Neural cell (in vitro differentiated cells): ENCODE measurements around the gene LRMDA. TPM values are rescaled to one million over a fixed set of nuclear protein-coding genes. Genes with fewer than 3 reads are reported as not detected.

Experiments
- H2AFZ ChIP-seq: fragments of 200-600, 300-800 bp; sonication (generic), shearing (Covaris generic); 2 replicates; pipeline ENCODE4 v1.6.0; 2014; ENCODE audit warnings: low read depth, mild to moderate bottlenecking, antibody characterized with exemption, low read length, moderate library complexity
- H3F3A ChIP-seq: fragments of 200-600 bp; shearing (Covaris generic); 2 replicates; pipeline ENCODE4 v1.6.1; 2016; ENCODE audit warnings: mild to moderate bottlenecking, moderate library complexity, mixed read lengths, antibody characterized with exemption, low read length; ENCODE audit not compliant: insufficient read depth, poor library complexity, severe bottlenecking
- H3K27ac ChIP-seq: fragments of 200-600, 300-800 bp; sonication (generic), shearing (Covaris generic); 2 replicates; pipeline ENCODE4 v1.5.1; 2014; ENCODE audit warnings: mild to moderate bottlenecking, low read length, moderate library complexity
- H3K27me3 ChIP-seq: fragments of 300-800, 200-600 bp; sonication (generic), shearing (Covaris generic); 2 replicates; pipeline ENCODE4 v1.6.0; 2014; ENCODE audit warnings: mild to moderate bottlenecking, low read depth, low read length, moderate library complexity; ENCODE audit not compliant: insufficient read depth
- H3K36me3 ChIP-seq: fragments of 300-800, 200-600 bp; sonication (generic), shearing (Covaris generic); 2 replicates; pipeline ENCODE4 v1.5.1; 2014; ENCODE audit warnings: mild to moderate bottlenecking, antibody characterized with exemption, low read length, moderate library complexity; ENCODE audit not compliant: insufficient read depth
- H3K4me2 ChIP-seq: fragments of 300-800, 200-600 bp; sonication (generic), shearing (Covaris generic); 2 replicates; pipeline ENCODE4 v1.6.0; 2014; ENCODE audit warnings: mild to moderate bottlenecking, low read length
- H3K4me3 ChIP-seq: fragments of 300-800, 200-600 bp; sonication (generic), shearing (Covaris generic); 2 replicates; pipeline ENCODE4 v1.5.1; 2014; ENCODE audit warnings: mild to moderate bottlenecking, low read length, moderate library complexity
- H3K79me2 ChIP-seq: fragments of 200-600 bp; shearing (Covaris generic); replicated peaks from 2 replicates; pipeline ENCODE4 v1.6.0; 2014; ENCODE audit warnings: mild to moderate bottlenecking, low read length, moderate library complexity; ENCODE audit not compliant: insufficient read depth
- H3K9ac ChIP-seq: fragments of 300-800, 200-600 bp; sonication (generic), shearing (Covaris generic); 2 replicates; pipeline ENCODE4 v1.6.1; 2016; ENCODE audit warnings: mild to moderate bottlenecking, low read length, mixed read lengths
- H3K9me2 ChIP-seq: fragments of 200-600 bp; shearing (Covaris generic); 2 replicates; pipeline ENCODE4 v1.6.1; 2016; ENCODE audit warnings: mild to moderate bottlenecking, low read length, mixed read lengths; ENCODE audit not compliant: insufficient read depth
- H3K9me3 ChIP-seq: fragments of 200-600, 300-800 bp; sonication (generic), shearing (Covaris generic); 2 replicates; pipeline ENCODE4 v1.6.1; 2016; ENCODE audit warnings: mild to moderate bottlenecking, mixed run types, low read length, moderate library complexity, mixed read lengths
- H4K20me1 ChIP-seq: fragments of 200-600 bp; shearing (Covaris generic); 2 replicates; pipeline ENCODE4 v1.6.1; 2016; ENCODE audit warnings: mild to moderate bottlenecking, mixed run types; ENCODE audit not compliant: insufficient read depth
- EP300 ChIP-seq: fragments of 450-650 bp; conservative IDR thresholded peaks from 2 replicates; pipeline ENCODE4 v1.6.1; 2014; ENCODE audit warnings: antibody characterized with exemption, mild to moderate bottlenecking, moderate library complexity; ENCODE audit not compliant: poor library complexity, severe bottlenecking
- EZH2 ChIP-seq: fragments of 200-600, 300-800 bp; shearing (Covaris generic), sonication (generic); IDR thresholded peaks from 2 replicates; pipeline ENCODE4 v1.6.1; 2014; ENCODE audit warnings: antibody characterized with exemption, low read length, borderline replicate concordance, mild to moderate bottlenecking; ENCODE audit not compliant: insufficient read depth, poor library complexity, severe bottlenecking
- MXI1 ChIP-seq: fragments of 450-650 bp; conservative IDR thresholded peaks from 2 replicates; pipeline ENCODE4 v1.6.1; 2014; ENCODE audit warnings: antibody characterized with exemption, mild to moderate bottlenecking; ENCODE audit not compliant: poor library complexity, severe bottlenecking
- POLR2AphosphoS5 ChIP-seq: IDR thresholded peaks from 2 replicates; pipeline ENCODE4 v1.6.1; 2012
- RAD21 ChIP-seq: fragments of 450-650 bp; conservative IDR thresholded peaks from 2 replicates; pipeline ENCODE4 v1.6.1; 2014; ENCODE audit warnings: antibody characterized with exemption, mild to moderate bottlenecking, moderate library complexity
- SMC3 ChIP-seq: fragments of 450-650 bp; conservative IDR thresholded peaks from 2 replicates; pipeline ENCODE4 v1.6.1; 2014; ENCODE audit warnings: antibody characterized with exemption, mild to moderate bottlenecking, moderate library complexity; ENCODE audit not compliant: poor library complexity
- TAF1 ChIP-seq: IDR thresholded peaks from 2 replicates; pipeline ENCODE4 v1.6.1; 2012; ENCODE audit warnings: low read depth
- polyA minus RNA-seq: library from RNA; depleted of rRNA, polyadenylated mRNA; stranded (reverse); fragments of >200 nt; gene quantifications from 2 replicates; pipeline ENCODE4 v1.2.3, GENCODE V29; 2014
- polyA plus RNA-seq: library from polyadenylated mRNA; depleted of rRNA; stranded (reverse); fragments of >200 nt; gene quantifications from 2 replicates; pipeline ENCODE4 v1.2.3, GENCODE V29; 2014
- TF ChIP-seq, protein P1 (sequence below): fragments of 450-650 bp; IDR thresholded peaks from 2 replicates; pipeline ENCODE4 v1.5.1; 2014; ENCODE audit warnings: antibody characterized with exemption, mild to moderate bottlenecking, moderate library complexity; ENCODE audit not compliant: poor library complexity, severe bottlenecking
- TF ChIP-seq, protein P2 (sequence below): IDR thresholded peaks from 2 replicates; pipeline ENCODE4 v1.6.1; 2012; ENCODE audit warnings: borderline replicate concordance

Gene LRMDA
- polyA plus RNA-seq, result 5.6 and 8.4 TPM in 2 replicates
- polyA minus RNA-seq, result 16.6 and 21.2 TPM in 2 replicates

DNA sequence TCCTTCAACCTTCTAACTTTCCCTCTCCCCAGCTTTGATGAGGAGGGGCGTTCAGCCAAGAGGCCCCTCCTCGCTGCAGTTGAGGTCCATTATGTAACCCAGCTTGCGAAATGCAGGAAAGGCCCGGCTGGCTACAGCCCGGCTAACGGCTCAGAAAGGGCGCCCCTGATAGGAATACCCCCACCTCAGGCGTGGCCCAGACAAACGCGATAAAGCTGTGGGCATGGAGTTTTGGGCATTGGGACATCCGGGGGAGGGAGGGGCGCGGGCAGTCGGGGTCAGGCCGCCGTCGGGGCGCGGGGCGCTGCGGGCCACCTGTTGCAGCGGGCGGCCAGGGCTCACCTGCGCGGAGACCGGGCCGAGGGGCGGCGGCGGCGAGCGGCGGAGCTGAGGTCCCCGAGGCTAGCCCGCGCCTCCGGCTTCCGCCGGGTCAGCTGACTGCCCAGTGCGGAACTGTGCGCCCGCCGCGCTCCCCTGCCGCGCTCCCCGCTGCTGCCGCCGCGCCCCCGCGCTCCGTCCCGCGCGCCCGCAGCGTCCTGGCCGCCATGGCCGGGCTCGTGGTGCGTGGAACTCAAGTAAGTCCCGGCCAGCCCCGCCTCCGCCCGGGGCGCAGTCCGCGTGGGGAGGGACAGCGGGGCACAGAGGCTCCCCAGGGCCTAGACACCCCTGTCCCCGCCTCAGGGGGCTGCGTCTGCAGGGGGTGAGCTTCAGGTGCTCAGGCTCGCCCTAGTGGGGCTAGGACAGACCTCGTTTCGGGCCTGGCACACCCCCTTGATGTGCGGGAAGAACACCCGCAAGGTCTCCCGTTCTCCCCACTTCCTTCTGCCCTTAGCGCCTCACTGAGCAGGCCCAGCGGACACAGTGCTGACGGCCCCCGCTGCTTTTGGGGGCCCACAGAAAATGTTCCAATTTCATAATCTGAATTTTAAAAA lies at the start of gene LRMDA:
TSS of gene LRMDA (plus strand) at position 445 of the 932 bp plus-strand sequence.
- Histone ChIP-seq H2AFZ (no peak within 1 kb of the TSS), H3F3A (no peaks in the 10 kb centered on the region), H3K4me3 (peak within 1 kb of the TSS; percentile 34), H3K27me3 (peaks cover 41% of the 10 kb centered on the region), H3K4me2 (no peak within 1 kb of the TSS), H3K36me3 (no peaks in the 10 kb centered on the region), H3K9me2 (no peaks in the 10 kb centered on the region), H3K9ac (no peak within 1 kb of the TSS), H3K27ac (no peak within 1 kb of the TSS), H3K9me3 (no peaks in the 10 kb centered on the region), H4K20me1 (no peaks in the 10 kb centered on the region), H3K79me2 (no peaks in the 10 kb centered on the region)
- no peak for TF ChIP-seq MXI1

DNA sequence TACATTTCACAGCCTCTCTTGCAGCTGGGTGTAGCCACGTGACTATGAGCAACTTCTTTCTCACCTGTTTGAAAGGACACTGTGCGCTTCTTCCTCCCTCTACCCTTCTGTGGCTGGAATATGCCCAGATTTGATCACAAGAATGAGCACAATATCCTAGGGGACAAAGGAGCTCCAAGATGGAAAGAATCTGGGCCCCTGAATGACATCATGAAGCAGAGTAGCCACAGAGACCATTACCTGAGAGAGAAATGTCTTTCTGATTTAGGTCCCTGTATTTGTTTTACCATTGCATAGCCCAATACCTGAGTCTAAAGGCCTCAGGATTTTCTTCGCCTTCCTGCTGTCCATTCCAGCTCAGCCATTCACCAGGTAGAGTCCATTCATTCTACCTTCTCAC lies 45.3 kb upstream of the LRMDA start:
- Histone ChIP-seq H3K79me2 (no peaks in the 10 kb centered on the region), H2AFZ (no peak overlapping the region), H3K27ac (no peak overlapping the region), H4K20me1 (no peaks in the 10 kb centered on the region), H3K9ac (no peak overlapping the region), H3K27me3 (no peaks in the 10 kb centered on the region), H3K9me2 (no peaks in the 10 kb centered on the region), H3F3A (no peaks in the 10 kb centered on the region), H3K36me3 (no peaks in the 10 kb centered on the region), H3K4me2 (no peak overlapping the region), H3K9me3 (no peaks in the 10 kb centered on the region), H3K4me3 (no peak overlapping the region)
- TF ChIP-seq, protein P1, sequence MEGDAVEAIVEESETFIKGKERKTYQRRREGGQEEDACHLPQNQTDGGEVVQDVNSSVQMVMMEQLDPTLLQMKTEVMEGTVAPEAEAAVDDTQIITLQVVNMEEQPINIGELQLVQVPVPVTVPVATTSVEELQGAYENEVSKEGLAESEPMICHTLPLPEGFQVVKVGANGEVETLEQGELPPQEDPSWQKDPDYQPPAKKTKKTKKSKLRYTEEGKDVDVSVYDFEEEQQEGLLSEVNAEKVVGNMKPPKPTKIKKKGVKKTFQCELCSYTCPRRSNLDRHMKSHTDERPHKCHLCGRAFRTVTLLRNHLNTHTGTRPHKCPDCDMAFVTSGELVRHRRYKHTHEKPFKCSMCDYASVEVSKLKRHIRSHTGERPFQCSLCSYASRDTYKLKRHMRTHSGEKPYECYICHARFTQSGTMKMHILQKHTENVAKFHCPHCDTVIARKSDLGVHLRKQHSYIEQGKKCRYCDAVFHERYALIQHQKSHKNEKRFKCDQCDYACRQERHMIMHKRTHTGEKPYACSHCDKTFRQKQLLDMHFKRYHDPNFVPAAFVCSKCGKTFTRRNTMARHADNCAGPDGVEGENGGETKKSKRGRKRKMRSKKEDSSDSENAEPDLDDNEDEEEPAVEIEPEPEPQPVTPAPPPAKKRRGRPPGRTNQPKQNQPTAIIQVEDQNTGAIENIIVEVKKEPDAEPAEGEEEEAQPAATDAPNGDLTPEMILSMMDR, result no peak
- TF ChIP-seq, protein P2, sequence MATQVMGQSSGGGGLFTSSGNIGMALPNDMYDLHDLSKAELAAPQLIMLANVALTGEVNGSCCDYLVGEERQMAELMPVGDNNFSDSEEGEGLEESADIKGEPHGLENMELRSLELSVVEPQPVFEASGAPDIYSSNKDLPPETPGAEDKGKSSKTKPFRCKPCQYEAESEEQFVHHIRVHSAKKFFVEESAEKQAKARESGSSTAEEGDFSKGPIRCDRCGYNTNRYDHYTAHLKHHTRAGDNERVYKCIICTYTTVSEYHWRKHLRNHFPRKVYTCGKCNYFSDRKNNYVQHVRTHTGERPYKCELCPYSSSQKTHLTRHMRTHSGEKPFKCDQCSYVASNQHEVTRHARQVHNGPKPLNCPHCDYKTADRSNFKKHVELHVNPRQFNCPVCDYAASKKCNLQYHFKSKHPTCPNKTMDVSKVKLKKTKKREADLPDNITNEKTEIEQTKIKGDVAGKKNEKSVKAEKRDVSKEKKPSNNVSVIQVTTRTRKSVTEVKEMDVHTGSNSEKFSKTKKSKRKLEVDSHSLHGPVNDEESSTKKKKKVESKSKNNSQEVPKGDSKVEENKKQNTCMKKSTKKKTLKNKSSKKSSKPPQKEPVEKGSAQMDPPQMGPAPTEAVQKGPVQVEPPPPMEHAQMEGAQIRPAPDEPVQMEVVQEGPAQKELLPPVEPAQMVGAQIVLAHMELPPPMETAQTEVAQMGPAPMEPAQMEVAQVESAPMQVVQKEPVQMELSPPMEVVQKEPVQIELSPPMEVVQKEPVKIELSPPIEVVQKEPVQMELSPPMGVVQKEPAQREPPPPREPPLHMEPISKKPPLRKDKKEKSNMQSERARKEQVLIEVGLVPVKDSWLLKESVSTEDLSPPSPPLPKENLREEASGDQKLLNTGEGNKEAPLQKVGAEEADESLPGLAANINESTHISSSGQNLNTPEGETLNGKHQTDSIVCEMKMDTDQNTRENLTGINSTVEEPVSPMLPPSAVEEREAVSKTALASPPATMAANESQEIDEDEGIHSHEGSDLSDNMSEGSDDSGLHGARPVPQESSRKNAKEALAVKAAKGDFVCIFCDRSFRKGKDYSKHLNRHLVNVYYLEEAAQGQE, result no peak
- TF ChIP-seq EP300, result no peak
- no peak for TF ChIP-seq EZH2
- TF ChIP-seq TAF1, result no peak
- no peak for TF ChIP-seq MXI1
- no peak for TF ChIP-seq SMC3
- no peak for TF ChIP-seq POLR2AphosphoS5
- TF ChIP-seq RAD21, result no peak
